Activated naive CD4-positive, alpha-beta T cell treated with Interleukin-2 at 50 U/mL for 16 hours (primary cell): ENCODE results near the gene SYT9.

ENCODE experiments used
- DNase-seq: peaks from one replicate; pipeline ENCODE4 v3.0.0-alpha.2; 2020

Gene SYT9

GRCh38 chr11:7428196-7428595 lies 176.5 kb downstream of the SYT9 start:
- no peak for DNase-seq

- no peak for DNase-seq
These were observed 178.8 kb downstream of the SYT9 start for GRCh38 chr11:7430496-7430895.

GRCh38 chr11:7435176-7435575 lies 183.5 kb downstream of the SYT9 start:
- no peak for DNase-seq

- no peak for DNase-seq
These were observed 184.4 kb downstream of the SYT9 start for GRCh38 chr11:7436146-7436545.

GRCh38 chr11:7436657-7437056 lies 185.0 kb downstream of the SYT9 start:
- DNase-seq, result no peak

GRCh38 chr11:7437696-7438095 lies 186.0 kb downstream of the SYT9 start:
- DNase-seq, result no peak

GRCh38 chr11:7439746-7440320 lies 188.1 kb downstream of the SYT9 start:
- no peak for DNase-seq

- DNase-seq, result peak; percentile 71
These were observed 191.0 kb downstream of the SYT9 start for GRCh38 chr11:7442588-7443215.

GRCh38 chr11:7444091-7444981 lies 192.6 kb downstream of the SYT9 start:
- DNase-seq, result no peak

GRCh38 chr11:7445564-7445963 lies 193.9 kb downstream of the SYT9 start:
- no peak for DNase-seq

- no peak for DNase-seq
These were observed 196.5 kb downstream of the SYT9 start for GRCh38 chr11:7448201-7448600.

GRCh38 chr11:7449211-7449840 lies 197.6 kb downstream of the SYT9 start:
- DNase-seq, result no peak

GRCh38 chr11:7449841-7450214 lies 198.1 kb downstream of the SYT9 start:
- no peak for DNase-seq

GRCh38 chr11:7450836-7451235 lies 199.1 kb downstream of the SYT9 start:
- no peak for DNase-seq

- no peak for DNase-seq
These were observed 199.8 kb downstream of the SYT9 start for GRCh38 chr11:7451520-7451919.

- DNase-seq, result no peak
These were observed 200.3 kb downstream of the SYT9 start for GRCh38 chr11:7451952-7452494.

- DNase-seq, result no peak
These were observed 203.2 kb downstream of the SYT9 start for GRCh38 chr11:7454854-7455253.

- DNase-seq, result no peak
These were observed 205.5 kb downstream of the SYT9 start for GRCh38 chr11:7457211-7457610.

GRCh38 chr11:7462706-7463105 lies 211.0 kb downstream of the SYT9 start:
- DNase-seq, result no peak

GRCh38 chr11:7467652-7468051 lies 215.9 kb downstream of the SYT9 start:
- no peak for DNase-seq

GRCh38 chr11:7469351-7469865 lies 217.7 kb downstream of the SYT9 start:
- DNase-seq, result no peak

- no peak for DNase-seq
These were observed 219.4 kb downstream of the SYT9 start for GRCh38 chr11:7471071-7471470.

GRCh38 chr11:7473717-7474116 lies 222.0 kb downstream of the SYT9 start:
- DNase-seq, result no peak
